CD4-positive, alpha-beta T cell treated with Interleukin-4 for 1 hour (primary cell): Measurements from ENCODE around the gene COA1.
A peak's percentile ranks its signal among the peaks of the same experiment; 100 is the strongest.
"Not testable (repeated sequence)": the region's sequence is repeated elsewhere in the genome, so short reads cannot be mapped to it uniquely, and the experiment has no call there.

ENCODE experiments used
- DNase-seq, 2 donors: peaks; one replicate each; pipeline ENCODE4 v3.0.0-alpha.2; 2020 to 2022

The COA1 gene

GRCh38 chr7:43625453-43625852, 103.9 kb downstream of the COA1 start:
- peak; percentile 83 to 87 for DNase-seq

- no peak for DNase-seq
These were observed 105.2 kb downstream of the COA1 start for GRCh38 chr7:43624156-43624555.

- peak in 1 of 2 donors; percentile 30 for DNase-seq
These were observed 107.4 kb downstream of the COA1 start for GRCh38 chr7:43621729-43622448.

- no peak for DNase-seq
These were observed 109.9 kb downstream of the COA1 start for GRCh38 chr7:43619213-43620012.

GRCh38 chr7:43618073-43618472, 111.2 kb downstream of the COA1 start:
- DNase-seq, result no peak

GRCh38 chr7:43616977-43617376, 112.3 kb downstream of the COA1 start:
- DNase-seq, result no peak

- DNase-seq, result no peak
These were observed 113.7 kb downstream of the COA1 start for GRCh38 chr7:43615558-43616145.

GRCh38 chr7:43612599-43613589, 116.4 kb downstream of the COA1 start:
- DNase-seq, result no peak

GRCh38 chr7:43612128-43612527, 117.2 kb downstream of the COA1 start:
- DNase-seq, result no peak

GRCh38 chr7:43609097-43609496, 120.2 kb downstream of the COA1 start:
- no peak for DNase-seq

GRCh38 chr7:43604251-43604650, 125.1 kb downstream of the COA1 start:
- no peak for DNase-seq

GRCh38 chr7:43602256-43602655, 127.1 kb downstream of the COA1 start:
- no peak for DNase-seq

- no peak for DNase-seq
These were observed 129.3 kb downstream of the COA1 start for GRCh38 chr7:43600056-43600455.

GRCh38 chr7:43596426-43596825, 132.9 kb downstream of the COA1 start:
- DNase-seq, result not testable (repeated sequence)

- no peak for DNase-seq
These were observed 135.3 kb downstream of the COA1 start for GRCh38 chr7:43594020-43594419.

- DNase-seq, result no peak
These were observed 136.3 kb downstream of the COA1 start for GRCh38 chr7:43593010-43593409.

- DNase-seq, result no peak
These were observed 137.0 kb downstream of the COA1 start for GRCh38 chr7:43592326-43592725.

- no peak for DNase-seq
These were observed 137.7 kb downstream of the COA1 start for GRCh38 chr7:43591558-43592180.

- no peak for DNase-seq
These were observed 138.3 kb downstream of the COA1 start for GRCh38 chr7:43590862-43591557.

GRCh38 chr7:43589728-43590127, 139.6 kb downstream of the COA1 start:
- DNase-seq, result no peak
